Neural crest cell (in vitro differentiated cells): ENCODE measurements around the gene POLR3E. TPM values are rescaled to one million over a fixed set of nuclear protein-coding genes. Genes with fewer than 3 reads are reported as not detected.

Experiments
- DNase-seq: peaks from one replicate; pipeline ENCODE4 v3.0.0; 2021; ENCODE audit warnings: low read depth, mixed read lengths, low spot score
- H3K27ac Mint-ChIP-seq: one replicate; pipeline ENCODE4 v1.8.0; 2021; ENCODE audit warnings: mild to moderate bottlenecking, mixed read lengths; ENCODE audit not compliant: unreplicated experiment
- H3K27me3 Mint-ChIP-seq: 2 replicates; pipeline ENCODE4 v1.8.0; 2021; ENCODE audit warnings: low read depth, mild to moderate bottlenecking, mixed read lengths
- H3K36me3 Mint-ChIP-seq: 2 replicates; pipeline ENCODE4 v1.8.0; 2021; ENCODE audit warnings: low read depth, mild to moderate bottlenecking, mixed read lengths
- H3K4me1 Mint-ChIP-seq: 2 replicates; pipeline ENCODE4 v1.8.0; 2021; ENCODE audit warnings: mixed read lengths
- H3K4me3 Mint-ChIP-seq: one replicate; pipeline ENCODE4 v1.8.0; 2021; ENCODE audit warnings: mild to moderate bottlenecking, mixed read lengths
- H3K9me3 Mint-ChIP-seq: 2 replicates; pipeline ENCODE4 v1.8.0; 2021; ENCODE audit warnings: mixed read lengths
- total RNA-seq: library from RNA; stranded (reverse); gene quantifications from 2 replicates; pipeline ENCODE4 v1.2.1, GENCODE V29; 2021
- TF ChIP-seq, protein P1 (sequence below): fragments of 200-600 bp; sonication (generic); conservative IDR thresholded peaks from 2 replicates; pipeline ENCODE4 v1.5.0; 2021; ENCODE audit warnings: antibody characterized with exemption, mild to moderate bottlenecking

The POLR3E gene
- total RNA-seq, 1 donor from 2014 or later, result 73.5 TPM

DNA sequence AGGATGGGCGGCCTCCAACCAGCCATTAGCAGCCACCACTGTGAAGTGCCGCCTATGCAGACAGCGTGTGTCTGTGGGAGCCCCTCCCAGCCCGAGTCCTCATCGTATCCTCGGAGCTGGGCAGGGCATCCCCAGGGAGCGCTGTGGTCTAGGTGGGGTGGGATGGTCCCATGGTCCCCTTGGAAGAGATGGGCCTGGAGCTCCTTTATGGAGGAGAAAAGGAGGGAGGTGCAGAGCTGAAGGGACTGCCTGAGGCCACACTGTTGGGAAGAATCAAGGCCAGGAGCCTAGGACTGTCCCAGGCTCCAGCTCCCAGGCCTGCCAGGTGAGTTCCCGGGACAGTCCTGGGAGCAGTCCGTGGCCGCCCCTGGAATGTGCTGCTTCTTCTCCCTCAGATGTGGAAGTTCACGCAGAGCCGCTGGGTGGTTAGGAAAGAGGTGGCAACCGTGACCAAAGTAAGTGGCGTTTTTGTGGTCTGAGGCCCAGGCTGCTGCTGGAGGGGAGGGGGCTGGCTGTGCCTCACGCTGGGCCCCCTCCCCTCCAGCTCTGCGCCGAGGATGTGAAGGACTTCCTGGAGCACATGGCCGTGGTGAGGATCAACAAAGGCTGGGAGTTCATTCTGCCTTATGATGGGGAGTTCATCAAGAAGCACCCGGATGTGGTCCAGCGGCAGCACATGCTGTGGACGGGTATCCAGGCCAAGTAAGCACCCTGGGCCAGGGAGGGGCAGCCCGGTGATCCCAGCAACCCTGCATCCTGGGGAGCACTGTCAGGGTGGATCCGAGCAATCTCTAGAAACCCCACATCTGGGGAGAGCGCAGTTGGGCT, 27.0 kb downstream of the POLR3E start:
- DNase-seq, result no peak
- no peaks in the 10 kb centered on the region for H3K27me3 Mint-ChIP-seq
- H3K4me3 Mint-ChIP-seq, result no peak overlapping the region
- no peak overlapping the region for H3K27ac Mint-ChIP-seq
- H3K4me1 Mint-ChIP-seq, result no peaks in the 10 kb centered on the region
- TF ChIP-seq, protein P1, sequence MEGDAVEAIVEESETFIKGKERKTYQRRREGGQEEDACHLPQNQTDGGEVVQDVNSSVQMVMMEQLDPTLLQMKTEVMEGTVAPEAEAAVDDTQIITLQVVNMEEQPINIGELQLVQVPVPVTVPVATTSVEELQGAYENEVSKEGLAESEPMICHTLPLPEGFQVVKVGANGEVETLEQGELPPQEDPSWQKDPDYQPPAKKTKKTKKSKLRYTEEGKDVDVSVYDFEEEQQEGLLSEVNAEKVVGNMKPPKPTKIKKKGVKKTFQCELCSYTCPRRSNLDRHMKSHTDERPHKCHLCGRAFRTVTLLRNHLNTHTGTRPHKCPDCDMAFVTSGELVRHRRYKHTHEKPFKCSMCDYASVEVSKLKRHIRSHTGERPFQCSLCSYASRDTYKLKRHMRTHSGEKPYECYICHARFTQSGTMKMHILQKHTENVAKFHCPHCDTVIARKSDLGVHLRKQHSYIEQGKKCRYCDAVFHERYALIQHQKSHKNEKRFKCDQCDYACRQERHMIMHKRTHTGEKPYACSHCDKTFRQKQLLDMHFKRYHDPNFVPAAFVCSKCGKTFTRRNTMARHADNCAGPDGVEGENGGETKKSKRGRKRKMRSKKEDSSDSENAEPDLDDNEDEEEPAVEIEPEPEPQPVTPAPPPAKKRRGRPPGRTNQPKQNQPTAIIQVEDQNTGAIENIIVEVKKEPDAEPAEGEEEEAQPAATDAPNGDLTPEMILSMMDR, result no peak
- H3K9me3 Mint-ChIP-seq, result no peaks in the 10 kb centered on the region
- no peaks in the 10 kb centered on the region for H3K36me3 Mint-ChIP-seq

DNA sequence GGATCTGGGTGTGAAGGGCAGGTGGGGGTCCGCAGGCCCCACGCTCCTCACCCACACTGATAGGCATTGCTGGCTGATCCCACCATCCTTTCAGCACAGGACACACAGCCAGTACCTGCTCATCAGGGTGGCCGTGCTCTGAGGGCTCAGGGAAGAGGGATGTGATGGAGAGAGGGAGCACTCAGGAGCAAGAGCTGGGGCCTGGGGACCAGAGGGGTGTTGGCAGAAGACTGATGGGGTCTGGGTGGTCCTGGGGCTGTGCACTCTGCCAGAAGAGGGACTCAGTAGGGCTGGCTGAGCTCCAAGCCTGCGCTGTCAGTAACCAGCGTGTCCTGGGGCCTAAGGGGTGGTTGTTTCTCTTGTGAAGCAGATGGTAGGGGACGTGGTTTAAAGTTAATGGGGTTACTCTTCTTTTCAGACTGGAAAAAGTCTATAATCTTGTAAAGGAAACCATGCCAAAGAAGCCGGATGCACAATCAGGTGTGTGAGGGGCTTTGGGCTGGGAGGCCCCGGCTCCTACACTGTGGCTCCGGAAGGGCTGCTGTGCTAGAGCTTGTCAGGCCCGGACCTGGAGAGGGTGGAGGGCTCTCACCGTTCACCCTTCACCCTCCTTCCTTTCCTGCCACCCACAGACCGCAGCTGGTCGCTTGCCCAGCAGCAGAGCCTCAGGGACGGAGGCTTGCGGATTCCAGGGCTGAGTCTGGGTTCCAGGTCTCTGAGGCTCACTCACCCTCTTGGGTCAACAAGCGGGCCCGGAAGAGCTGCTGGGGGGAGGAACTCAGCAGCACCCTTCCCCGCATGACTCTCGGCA, 27.8 kb downstream of the POLR3E start:
- no peak for DNase-seq
- peak overlapping the region; percentile 27 for H3K27ac Mint-ChIP-seq
- H3K36me3 Mint-ChIP-seq, result no peaks in the 10 kb centered on the region
- H3K9me3 Mint-ChIP-seq, result no peaks in the 10 kb centered on the region
- no peaks in the 10 kb centered on the region for H3K4me1 Mint-ChIP-seq
- TF ChIP-seq, protein P1, result no peak
- H3K4me3 Mint-ChIP-seq, result no peak overlapping the region
- no peaks in the 10 kb centered on the region for H3K27me3 Mint-ChIP-seq

DNA sequence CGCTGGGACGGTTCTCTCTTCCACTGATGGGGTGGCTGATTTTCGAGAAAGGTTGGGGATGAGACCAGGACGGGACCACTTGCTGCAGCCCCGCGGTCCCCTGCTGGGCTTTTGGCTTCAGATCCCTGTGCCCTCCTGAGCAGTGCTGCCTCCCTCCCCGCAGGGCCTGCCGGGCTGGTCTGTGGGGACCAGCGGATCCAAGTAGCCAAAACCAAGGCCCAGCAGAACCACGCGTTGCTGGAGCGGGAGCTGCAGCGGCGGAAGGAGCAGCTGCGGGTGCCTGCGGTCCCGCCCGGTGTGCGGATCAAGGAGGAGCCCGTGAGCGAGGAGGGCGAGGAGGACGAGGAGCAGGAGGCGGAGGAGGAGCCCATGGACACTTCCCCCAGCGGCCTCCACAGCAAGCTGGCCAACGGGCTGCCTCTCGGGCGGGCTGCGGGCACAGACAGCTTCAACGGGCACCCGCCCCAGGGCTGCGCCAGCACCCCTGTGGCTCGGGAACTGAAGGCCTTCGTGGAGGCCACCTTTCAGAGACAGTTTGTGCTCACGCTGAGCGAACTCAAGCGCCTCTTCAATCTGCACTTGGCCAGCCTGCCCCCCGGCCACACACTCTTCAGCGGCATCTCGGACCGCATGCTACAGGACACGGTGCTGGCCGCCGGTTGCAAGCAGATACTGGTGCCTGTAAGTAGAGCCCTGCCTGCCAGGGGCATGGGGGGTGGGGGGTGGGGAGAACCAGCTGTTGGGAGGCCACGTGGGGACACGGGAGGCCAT, 28.6 kb downstream of the POLR3E start:
- no peaks in the 10 kb centered on the region for H3K4me1 Mint-ChIP-seq
- peaks cover 6% of the 10 kb centered on the region for H3K36me3 Mint-ChIP-seq
- DNase-seq, result no peak
- no peak overlapping the region for H3K4me3 Mint-ChIP-seq
- no peaks in the 10 kb centered on the region for H3K27me3 Mint-ChIP-seq
- TF ChIP-seq, protein P1, result no peak
- H3K9me3 Mint-ChIP-seq, result no peaks in the 10 kb centered on the region
- no peak overlapping the region for H3K27ac Mint-ChIP-seq

DNA sequence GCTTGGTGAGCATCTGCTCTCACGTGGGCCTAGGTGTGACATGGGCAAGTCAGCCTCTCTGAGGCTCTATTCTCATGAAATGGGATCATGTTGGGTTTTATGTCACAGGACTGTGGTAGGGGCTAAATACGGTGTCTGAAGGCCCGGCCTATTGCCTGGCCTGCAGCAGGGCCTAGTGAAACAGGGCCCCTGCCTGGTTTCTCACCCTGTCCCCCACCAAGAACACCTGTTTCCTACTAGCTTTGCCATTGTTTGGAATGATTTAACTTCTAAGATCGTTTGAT, 29.1 kb downstream of the POLR3E start:
- no peak for DNase-seq
- peaks cover 7% of the 10 kb centered on the region for H3K36me3 Mint-ChIP-seq
- H3K4me3 Mint-ChIP-seq, result no peak overlapping the region
- H3K27ac Mint-ChIP-seq, result no peak overlapping the region
- no peaks in the 10 kb centered on the region for H3K27me3 Mint-ChIP-seq
- no peaks in the 10 kb centered on the region for H3K4me1 Mint-ChIP-seq
- TF ChIP-seq, protein P1, result no peak
- no peaks in the 10 kb centered on the region for H3K9me3 Mint-ChIP-seq

DNA sequence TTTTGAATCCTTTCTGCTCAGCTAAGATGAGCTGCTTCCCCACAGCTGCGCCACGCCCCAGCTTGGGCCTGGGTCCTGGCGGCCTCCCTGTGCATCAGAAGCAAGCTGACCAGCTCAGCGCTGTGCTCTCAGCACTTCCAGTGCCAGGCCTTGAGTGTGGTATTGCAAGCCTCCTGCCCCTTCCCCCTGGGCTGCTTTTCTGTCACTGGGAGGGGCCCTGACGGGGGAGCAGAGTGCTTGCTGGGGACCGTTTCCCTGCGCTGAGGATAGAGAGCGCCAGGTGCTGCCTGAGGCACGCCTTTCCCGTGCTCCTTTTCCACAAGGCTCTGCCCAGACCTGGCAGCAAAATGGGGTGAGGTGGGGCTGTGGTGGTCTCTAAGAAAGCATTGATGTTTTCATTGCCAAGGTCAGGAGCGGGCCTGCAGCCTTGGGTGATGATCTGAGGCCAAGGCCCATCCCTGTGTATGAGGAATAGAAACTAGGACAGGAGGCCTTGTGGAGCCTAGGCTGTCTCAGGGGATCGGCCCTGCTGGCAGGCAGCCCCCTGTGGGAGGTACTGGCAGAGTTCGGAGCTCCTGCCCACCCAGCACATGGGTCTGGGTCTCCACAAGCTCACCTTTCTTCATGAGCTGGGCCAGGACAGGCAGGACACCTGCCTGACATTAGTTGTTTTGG, 29.7 kb downstream of the POLR3E start:
- H3K4me1 Mint-ChIP-seq, result no peaks in the 10 kb centered on the region
- H3K4me3 Mint-ChIP-seq, result no peak overlapping the region
- no peak for DNase-seq
- peaks cover 13% of the 10 kb centered on the region for H3K36me3 Mint-ChIP-seq
- no peaks in the 10 kb centered on the region for H3K27me3 Mint-ChIP-seq
- TF ChIP-seq, protein P1, result no peak
- no peaks in the 10 kb centered on the region for H3K9me3 Mint-ChIP-seq
- peak overlapping the region; percentile 43 for H3K27ac Mint-ChIP-seq
